T1000 (cell line): ENCODE measurements around the gene SPIRE2.
"Not testable (repeated sequence)": the region's sequence is repeated elsewhere in the genome, so short reads cannot be mapped to it uniquely, and the experiment has no call there.

Source experiments
- DNase-seq: peaks from one replicate; lab custom pipeline; 2025; ENCODE audit warnings: mixed read lengths; lab: John Stamatoyannopoulos, UW

SPIRE2 gene

GRCh38 chr16:89869911-89870310 lies 41.6 kb downstream of the SPIRE2 start:
- DNase-seq: no peak

GRCh38 chr16:89870440-89870839 lies 42.2 kb downstream of the SPIRE2 start:
- no peak for DNase-seq

GRCh38 chr16:89871895-89872294 lies 43.6 kb downstream of the SPIRE2 start:
- DNase-seq: no peak

GRCh38 chr16:89873109-89873971 lies 45.1 kb downstream of the SPIRE2 start, which contains the start of gene TCF25:
TSS of gene TCF25 (plus strand) at chr16:89873592. CDS start at chr16:89873668, 76 bp downstream.
- peak; percentile 69 for DNase-seq

GRCh38 chr16:89873972-89874689 lies 45.9 kb downstream of the SPIRE2 start:
- DNase-seq: peak; percentile 95

GRCh38 chr16:89879123-89879522 lies 50.8 kb downstream of the SPIRE2 start:
- DNase-seq: not testable (repeated sequence)

GRCh38 chr16:89880477-89881367 lies 52.4 kb downstream of the SPIRE2 start:
- DNase-seq: no peak

- DNase-seq: no peak
These were observed 53.1 kb downstream of the SPIRE2 start for GRCh38 chr16:89881368-89881730.

GRCh38 chr16:89883346-89884040 lies 55.2 kb downstream of the SPIRE2 start:
- no peak for DNase-seq

- no peak for DNase-seq
These were observed 55.8 kb downstream of the SPIRE2 start for GRCh38 chr16:89884041-89884421.

- DNase-seq: no peak
These were observed 59.0 kb downstream of the SPIRE2 start for GRCh38 chr16:89887243-89887642.

- DNase-seq: no peak
These were observed 61.9 kb downstream of the SPIRE2 start for GRCh38 chr16:89890200-89890599.

- no peak for DNase-seq
These were observed 62.8 kb downstream of the SPIRE2 start for GRCh38 chr16:89890886-89891657.

- DNase-seq: no peak
These were observed 63.9 kb downstream of the SPIRE2 start for GRCh38 chr16:89892055-89892630.

GRCh38 chr16:89892635-89893034 lies 64.4 kb downstream of the SPIRE2 start:
- DNase-seq: no peak

- no peak for DNase-seq
These were observed 65.6 kb downstream of the SPIRE2 start for GRCh38 chr16:89893642-89894548.

- DNase-seq: no peak
These were observed 67.4 kb downstream of the SPIRE2 start for GRCh38 chr16:89895482-89896250.

- DNase-seq: no peak
These were observed 68.9 kb downstream of the SPIRE2 start for GRCh38 chr16:89897204-89897603.
